Osteocyte (in vitro differentiated cells): Measurements from ENCODE around the gene GRID1. TPM values are rescaled to one million over a fixed set of nuclear protein-coding genes. Genes with fewer than 3 reads are reported as not detected.

Source experiments
- DNase-seq: peaks from one replicate; pipeline ENCODE4 v3.0.0; 2021; ENCODE audit warnings: mixed read lengths; ENCODE audit not compliant: unreplicated experiment; ENCODE audit errors: extremely low spot score
- H3K27ac Mint-ChIP-seq: one replicate; pipeline ENCODE4 v1.8.0; 2021; ENCODE audit warnings: mild to moderate bottlenecking, mixed read lengths; ENCODE audit not compliant: unreplicated experiment
- H3K27me3 Mint-ChIP-seq: one replicate; pipeline ENCODE4 v1.8.0; 2021; ENCODE audit warnings: mixed read lengths; ENCODE audit not compliant: unreplicated experiment
- H3K36me3 Mint-ChIP-seq: one replicate; pipeline ENCODE4 v1.8.0; 2021; ENCODE audit warnings: mixed read lengths; ENCODE audit not compliant: unreplicated experiment
- H3K4me1 Mint-ChIP-seq: one replicate; pipeline ENCODE4 v1.8.0; 2021; ENCODE audit warnings: mixed read lengths; ENCODE audit not compliant: unreplicated experiment
- H3K4me3 Mint-ChIP-seq: one replicate; pipeline ENCODE4 v1.8.0; 2021; ENCODE audit warnings: mild to moderate bottlenecking, moderate library complexity, mixed read lengths; ENCODE audit not compliant: unreplicated experiment
- H3K9me3 Mint-ChIP-seq: one replicate; pipeline ENCODE4 v1.8.0; 2021; ENCODE audit warnings: mixed read lengths; ENCODE audit not compliant: unreplicated experiment
- CTCF ChIP-seq: fragments of 200-600 bp; sonication (generic); IDR thresholded peaks from 2 replicates; pipeline ENCODE4 v1.5.0; 2021; ENCODE audit warnings: antibody characterized with exemption, mild to moderate bottlenecking, moderate library complexity
- total RNA-seq: library from RNA; stranded (reverse); gene quantifications from 2 replicates; pipeline ENCODE4 v1.2.1, GENCODE V29; 2021

GRID1 gene
- total RNA-seq, 1 donor from 2014 or later, result 0.11 TPM

GRCh38 chr10:86044029-86044428, 322.6 kb downstream of the GRID1 start:
- TF ChIP-seq CTCF, result no peak
- H3K9me3 Mint-ChIP-seq, result peaks cover 12% of the 10 kb centered on the region
- H3K27ac Mint-ChIP-seq, result no peak overlapping the region
- H3K4me3 Mint-ChIP-seq, result no peak overlapping the region
- H3K36me3 Mint-ChIP-seq, result no peaks in the 10 kb centered on the region
- H3K27me3 Mint-ChIP-seq, result no peaks in the 10 kb centered on the region
- no peak for DNase-seq
- no peaks in the 10 kb centered on the region for H3K4me1 Mint-ChIP-seq

DNA sequence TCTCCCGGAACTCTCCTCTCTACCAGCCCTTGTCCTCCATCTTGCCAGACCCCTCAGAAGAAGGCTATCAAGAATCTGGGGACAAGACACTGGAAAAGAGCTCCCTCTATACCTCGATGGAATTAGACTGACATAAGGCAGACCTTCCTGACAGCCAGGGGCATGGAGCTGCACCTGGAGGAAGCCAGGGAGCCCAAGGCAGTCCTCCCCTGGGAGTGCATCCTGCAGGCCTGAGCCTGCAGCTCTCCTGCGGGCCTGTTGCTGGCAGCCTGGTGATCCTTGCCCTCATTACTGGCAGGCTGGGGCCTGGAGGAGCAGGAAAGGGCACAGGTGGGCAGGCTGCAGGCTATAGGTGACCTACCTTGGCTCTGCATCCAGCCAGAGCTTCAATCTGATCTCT, 323.4 kb downstream of the GRID1 start:
- DNase-seq, result no peak
- no peaks in the 10 kb centered on the region for H3K27me3 Mint-ChIP-seq
- H3K9me3 Mint-ChIP-seq, result peaks cover 18% of the 10 kb centered on the region
- no peak overlapping the region for H3K4me3 Mint-ChIP-seq
- H3K36me3 Mint-ChIP-seq, result no peaks in the 10 kb centered on the region
- no peak overlapping the region for H3K27ac Mint-ChIP-seq
- no peaks in the 10 kb centered on the region for H3K4me1 Mint-ChIP-seq
- TF ChIP-seq CTCF, result no peak

DNA sequence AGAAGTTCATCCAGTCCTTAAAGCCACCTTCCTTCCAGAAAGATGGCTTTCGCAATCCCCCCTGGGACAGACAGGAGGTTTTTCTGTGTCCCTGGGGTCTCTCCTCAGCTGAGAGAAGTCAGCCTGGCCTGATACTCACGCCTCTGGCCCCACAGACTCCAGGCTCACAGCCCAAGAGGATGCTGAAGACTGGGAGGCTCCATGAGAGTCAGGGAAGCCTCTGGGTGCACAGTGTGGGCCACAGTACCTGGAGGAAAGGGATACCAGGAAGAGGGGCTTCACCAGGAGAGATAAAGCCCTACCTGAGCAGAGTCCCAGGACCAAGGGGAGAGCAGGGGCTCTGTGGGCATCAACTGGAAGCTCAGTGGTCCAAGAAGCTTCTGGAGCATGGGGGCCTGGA, 324.4 kb downstream of the GRID1 start:
- no peak overlapping the region for H3K4me3 Mint-ChIP-seq
- no peak for TF ChIP-seq CTCF
- DNase-seq, result no peak
- peaks cover 18% of the 10 kb centered on the region for H3K9me3 Mint-ChIP-seq
- H3K27ac Mint-ChIP-seq, result no peak overlapping the region
- H3K36me3 Mint-ChIP-seq, result no peaks in the 10 kb centered on the region
- H3K4me1 Mint-ChIP-seq, result no peaks in the 10 kb centered on the region
- H3K27me3 Mint-ChIP-seq, result no peaks in the 10 kb centered on the region

- H3K9me3 Mint-ChIP-seq, result peaks cover 18% of the 10 kb centered on the region
- no peak for TF ChIP-seq CTCF
- DNase-seq, result no peak
- no peaks in the 10 kb centered on the region for H3K4me1 Mint-ChIP-seq
- H3K27me3 Mint-ChIP-seq, result no peaks in the 10 kb centered on the region
- no peak overlapping the region for H3K27ac Mint-ChIP-seq
- no peak overlapping the region for H3K4me3 Mint-ChIP-seq
- no peaks in the 10 kb centered on the region for H3K36me3 Mint-ChIP-seq
These were observed 325.5 kb downstream of the GRID1 start for GRCh38 chr10:86041116-86041515.

DNA sequence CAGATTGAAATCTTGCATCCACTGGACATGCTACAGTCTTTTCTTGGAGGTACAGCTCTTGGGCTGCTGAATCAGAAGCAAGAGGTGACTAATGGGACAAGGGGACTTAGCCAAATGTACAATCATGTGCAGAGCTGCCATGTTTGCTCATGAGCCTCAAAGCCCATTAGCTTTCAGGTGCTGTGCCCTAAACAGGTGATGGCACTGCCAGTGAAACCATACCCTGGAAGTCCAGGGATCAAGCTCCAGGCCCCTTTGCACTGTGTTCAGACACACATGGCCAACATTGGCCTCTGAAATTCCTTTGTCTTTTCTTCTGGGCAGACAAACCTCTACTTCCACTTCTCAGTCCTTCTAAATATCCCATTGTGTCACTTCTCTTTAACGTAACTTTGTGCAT, 328.2 kb downstream of the GRID1 start:
- Mint-ChIP-seq H3K36me3 (no peaks in the 10 kb centered on the region), H3K9me3 (peaks cover 20% of the 10 kb centered on the region), H3K4me3 (no peak overlapping the region), H3K27me3 (no peaks in the 10 kb centered on the region), H3K27ac (no peak overlapping the region), H3K4me1 (no peaks in the 10 kb centered on the region)
- TF ChIP-seq CTCF, result no peak
- DNase-seq, result no peak
